Measurements from ENCODE around the gene DPP10. TPM values are rescaled to one million over a fixed set of nuclear protein-coding genes. Genes with fewer than 3 reads are reported as not detected.

Gene DPP10
- total RNA-seq, 2 experiments from 2014 or later, result not detected

- Mint-ChIP-seq H3K4me1 (peaks cover 4% of the 10 kb centered on the region), H3K36me3 (no peaks in the 10 kb centered on the region), H3K27ac (no peak overlapping the region), H3K9me3 (peaks cover 2% of the 10 kb centered on the region), H3K27me3 (peaks cover 20% of the 10 kb centered on the region), H3K4me3 (no peak overlapping the region)
- DNase-seq (peak; percentile 28), ATAC-seq (ENCODE audit: low read depth) (no peak)
- POLR2A ChIA-PET, result no interaction called here
Measured at GRCh38 chr2:115161771-115162493, 719.5 kb downstream of the DPP10 start.

GRCh38 chr2:115162494-115163293 lies 720.3 kb downstream of the DPP10 start:
- no peak for DNase-seq
- POLR2A ChIA-PET, result no interaction called here
- Mint-ChIP-seq H3K9me3 (peaks cover 2% of the 10 kb centered on the region), H3K36me3 (no peaks in the 10 kb centered on the region), H3K4me1 (peaks cover 4% of the 10 kb centered on the region), H3K27me3 (peaks cover 20% of the 10 kb centered on the region), H3K4me3 (no peak overlapping the region), H3K27ac (no peak overlapping the region)
- ATAC-seq (ENCODE audit: low read depth), result no peak

GRCh38 chr2:115163572-115163971 lies 721.1 kb downstream of the DPP10 start:
- Mint-ChIP-seq H3K4me1 (peaks cover 4% of the 10 kb centered on the region), H3K36me3 (no peaks in the 10 kb centered on the region), H3K4me3 (no peak overlapping the region), H3K9me3 (peaks cover 2% of the 10 kb centered on the region), H3K27me3 (peaks cover 20% of the 10 kb centered on the region), H3K27ac (no peak overlapping the region)
- ATAC-seq (ENCODE audit: low read depth) (no peak), DNase-seq (no peak)
- POLR2A ChIA-PET, result no interaction called here

GRCh38 chr2:115165529-115166109 lies 723.2 kb downstream of the DPP10 start:
- DNase-seq, result no peak
- Mint-ChIP-seq H3K4me1 (peaks cover 4% of the 10 kb centered on the region), H3K36me3 (no peaks in the 10 kb centered on the region), H3K27ac (no peak overlapping the region), H3K9me3 (peaks cover 2% of the 10 kb centered on the region), H3K4me3 (no peak overlapping the region), H3K27me3 (peaks cover 16% of the 10 kb centered on the region)
- no peak for ATAC-seq (ENCODE audit: low read depth)
- POLR2A ChIA-PET, result no interaction called here

DNA sequence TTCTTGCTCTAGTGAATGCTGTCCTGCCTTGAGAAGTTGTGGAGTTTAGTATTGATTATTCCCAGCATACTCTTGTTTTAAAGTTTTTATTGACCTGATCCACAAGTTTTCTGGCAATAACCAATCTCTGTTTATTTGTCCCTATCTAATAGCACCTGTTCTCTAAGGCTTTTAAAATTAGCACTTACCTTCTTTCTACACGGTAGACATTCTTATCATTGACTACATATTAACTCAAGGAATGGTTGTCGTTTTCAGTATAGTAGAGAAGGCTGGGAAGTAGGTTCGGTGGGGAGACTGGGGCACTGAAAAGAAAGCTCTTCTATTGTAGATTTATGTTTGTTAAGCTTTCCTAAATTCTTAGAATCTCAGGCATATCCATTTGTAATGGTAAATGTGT lies 726.0 kb downstream of the DPP10 start:
- POLR2A ChIA-PET, result no interaction called here
- H3K27ac Mint-ChIP-seq, result no peak overlapping the region
- H3K27me3 Mint-ChIP-seq, result peaks cover under 1% of the 10 kb centered on the region
- H3K4me1 Mint-ChIP-seq, result no peaks in the 10 kb centered on the region
- H3K9me3 Mint-ChIP-seq, result no peaks in the 10 kb centered on the region
- ATAC-seq (ENCODE audit: low read depth) (no peak), DNase-seq (no peak)
- H3K4me3 Mint-ChIP-seq, result no peak overlapping the region
- no peaks in the 10 kb centered on the region for H3K36me3 Mint-ChIP-seq

GRCh38 chr2:115169814-115170213 lies 727.4 kb downstream of the DPP10 start:
- H3K27me3 Mint-ChIP-seq, result no peaks in the 10 kb centered on the region
- H3K9me3 Mint-ChIP-seq, result no peaks in the 10 kb centered on the region
- no peak for DNase-seq
- no peak overlapping the region for H3K27ac Mint-ChIP-seq
- no peak for ATAC-seq (ENCODE audit: low read depth)
- POLR2A ChIA-PET, result no interaction called here
- no peaks in the 10 kb centered on the region for H3K4me1 Mint-ChIP-seq
- no peak overlapping the region for H3K4me3 Mint-ChIP-seq
- H3K36me3 Mint-ChIP-seq, result no peaks in the 10 kb centered on the region

DNA sequence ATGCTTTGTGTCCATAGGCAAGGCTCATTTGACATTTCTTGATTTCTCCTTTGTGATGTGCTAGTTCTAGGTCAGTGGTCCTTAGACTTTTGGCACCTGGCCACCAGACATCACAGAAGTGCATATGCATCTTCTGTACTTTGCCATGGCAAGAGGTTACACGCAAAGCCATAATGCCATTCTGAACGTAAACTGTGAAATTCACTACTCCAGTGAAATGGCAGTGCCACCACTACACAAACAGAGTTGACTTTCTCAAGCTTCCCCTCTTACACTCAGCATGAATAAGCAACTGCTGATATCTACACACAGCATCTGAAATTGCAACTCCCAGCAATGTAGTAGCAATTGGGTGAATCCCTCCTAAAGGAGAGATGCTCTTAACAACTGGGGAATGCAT lies 729.3 kb downstream of the DPP10 start:
- POLR2A ChIA-PET, result no interaction called here
- Mint-ChIP-seq H3K4me3 (no peak overlapping the region), H3K36me3 (no peaks in the 10 kb centered on the region), H3K4me1 (no peaks in the 10 kb centered on the region), H3K9me3 (no peaks in the 10 kb centered on the region), H3K27me3 (no peaks in the 10 kb centered on the region), H3K27ac (no peak overlapping the region)
- no peak for ATAC-seq (ENCODE audit: low read depth)
- no peak for DNase-seq

GRCh38 chr2:115174651-115175050 lies 732.2 kb downstream of the DPP10 start:
- H3K4me1 Mint-ChIP-seq, result no peaks in the 10 kb centered on the region
- no peak overlapping the region for H3K27ac Mint-ChIP-seq
- POLR2A ChIA-PET, result no interaction called here
- ATAC-seq (ENCODE audit: low read depth) (no peak), DNase-seq (no peak)
- H3K36me3 Mint-ChIP-seq, result no peaks in the 10 kb centered on the region
- no peaks in the 10 kb centered on the region for H3K27me3 Mint-ChIP-seq
- H3K9me3 Mint-ChIP-seq, result no peaks in the 10 kb centered on the region
- no peak overlapping the region for H3K4me3 Mint-ChIP-seq

DNA sequence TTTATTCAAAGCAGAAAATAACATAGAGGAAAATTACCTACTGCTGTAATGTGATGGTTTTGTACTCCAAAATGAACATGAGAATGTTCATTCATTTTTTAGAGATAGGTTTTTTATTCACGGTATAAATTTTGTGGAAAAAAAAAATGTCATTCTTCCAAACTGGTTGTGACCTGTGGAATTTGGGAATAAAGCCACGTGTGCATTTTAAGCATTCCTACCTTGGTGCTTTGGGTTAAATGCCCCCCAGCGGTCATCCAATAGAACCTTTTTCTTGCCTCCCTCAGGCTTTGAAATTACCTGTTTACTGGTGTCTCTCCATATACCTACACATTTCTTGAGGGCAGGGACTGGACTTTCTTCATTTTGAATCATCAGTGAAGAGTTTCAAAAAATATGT lies 740.7 kb downstream of the DPP10 start:
- no peaks in the 10 kb centered on the region for H3K27me3 Mint-ChIP-seq
- H3K4me1 Mint-ChIP-seq, result no peaks in the 10 kb centered on the region
- no peak for ATAC-seq (ENCODE audit: low read depth)
- no peaks in the 10 kb centered on the region for H3K36me3 Mint-ChIP-seq
- no peak for DNase-seq
- no peak overlapping the region for H3K27ac Mint-ChIP-seq
- H3K4me3 Mint-ChIP-seq, result no peak overlapping the region
- POLR2A ChIA-PET, result no interaction called here
- peaks cover 5% of the 10 kb centered on the region for H3K9me3 Mint-ChIP-seq

- H3K4me1 Mint-ChIP-seq, result no peaks in the 10 kb centered on the region
- DNase-seq (no peak), ATAC-seq (ENCODE audit: low read depth) (no peak)
- no peaks in the 10 kb centered on the region for H3K36me3 Mint-ChIP-seq
- POLR2A ChIA-PET, result no interaction called here
- H3K4me3 Mint-ChIP-seq, result no peak overlapping the region
- H3K27ac Mint-ChIP-seq, result no peak overlapping the region
- H3K9me3 Mint-ChIP-seq, result peaks cover 13% of the 10 kb centered on the region
- peaks cover 1% of the 10 kb centered on the region for H3K27me3 Mint-ChIP-seq
Measured at GRCh38 chr2:115190459-115190858, 748.0 kb downstream of the DPP10 start.

DNA sequence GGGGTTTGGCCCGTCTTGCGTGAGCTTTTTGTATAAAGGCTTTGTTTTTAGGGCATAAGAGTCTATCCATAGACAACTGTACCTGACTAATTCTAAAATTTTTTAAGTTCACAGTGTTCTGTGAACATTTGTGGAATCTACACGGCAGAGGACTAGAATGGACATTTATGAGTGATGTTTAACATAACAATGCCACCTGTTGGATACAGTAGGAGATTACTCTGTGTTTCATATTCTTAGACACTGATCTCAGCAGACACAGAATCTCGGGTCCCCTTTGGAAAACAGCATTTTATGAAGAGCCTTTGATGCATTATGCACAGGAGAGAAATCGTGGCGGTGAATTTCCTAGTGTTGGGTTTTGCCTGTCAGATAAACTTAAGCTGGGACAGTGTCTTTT lies 752.2 kb downstream of the DPP10 start:
- no peaks in the 10 kb centered on the region for H3K4me1 Mint-ChIP-seq

GRCh38 chr2:115196587-115196986 lies 754.1 kb downstream of the DPP10 start:
- Mint-ChIP-seq H3K27ac (no peak overlapping the region), H3K9me3 (no peaks in the 10 kb centered on the region), H3K4me3 (no peak overlapping the region), H3K4me1 (no peaks in the 10 kb centered on the region), H3K36me3 (no peaks in the 10 kb centered on the region), H3K27me3 (no peaks in the 10 kb centered on the region)
- DNase-seq, result no peak
- no peak for ATAC-seq (ENCODE audit: low read depth)
- POLR2A ChIA-PET, result no interaction called here

More for the DNA sequence above, 752.2 kb downstream of the DPP10 start:
- peaks cover 1% of the 10 kb centered on the region for H3K27me3 Mint-ChIP-seq
- H3K4me3 Mint-ChIP-seq, result no peak overlapping the region
- H3K36me3 Mint-ChIP-seq, result no peaks in the 10 kb centered on the region
- ATAC-seq (ENCODE audit: low read depth), result no peak
- no peak overlapping the region for H3K27ac Mint-ChIP-seq
- POLR2A ChIA-PET, result no interaction called here
- H3K9me3 Mint-ChIP-seq, result peaks cover 8% of the 10 kb centered on the region
- DNase-seq, result no peak

- Mint-ChIP-seq H3K36me3 (no peaks in the 10 kb centered on the region), H3K4me3 (no peak overlapping the region), H3K27me3 (no peaks in the 10 kb centered on the region), H3K4me1 (no peaks in the 10 kb centered on the region), H3K27ac (no peak overlapping the region), H3K9me3 (no peaks in the 10 kb centered on the region)
- DNase-seq (no peak), ATAC-seq (ENCODE audit: low read depth) (no peak)
- POLR2A ChIA-PET, result no interaction called here
Measured at GRCh38 chr2:115199966-115200365, 757.5 kb downstream of the DPP10 start.

DNA sequence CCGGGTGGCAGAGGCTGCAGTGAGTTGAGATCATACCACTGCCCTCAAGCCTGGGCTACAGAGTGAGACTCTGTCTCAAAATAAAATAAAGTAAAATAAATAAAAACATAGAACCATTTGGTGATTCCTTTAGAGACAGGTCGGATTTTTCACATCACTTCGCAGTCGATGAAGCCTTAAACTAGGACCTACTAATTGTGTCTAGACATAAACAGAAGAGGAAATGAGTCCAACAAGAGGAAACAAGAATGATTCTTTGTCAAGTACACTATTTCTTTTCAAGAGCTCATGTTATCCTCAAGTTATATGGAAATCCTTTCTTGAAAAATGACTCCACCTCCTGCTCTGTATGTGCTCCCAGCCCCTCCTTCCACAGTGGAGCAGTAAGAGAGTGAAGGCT lies 758.9 kb downstream of the DPP10 start:
- ATAC-seq (ENCODE audit: low read depth) (no peak), DNase-seq (no peak)
- no peak overlapping the region for H3K4me3 Mint-ChIP-seq
- no peaks in the 10 kb centered on the region for H3K4me1 Mint-ChIP-seq
- no peaks in the 10 kb centered on the region for H3K27me3 Mint-ChIP-seq
- H3K27ac Mint-ChIP-seq, result no peak overlapping the region
- POLR2A ChIA-PET, result no interaction called here
- no peaks in the 10 kb centered on the region for H3K36me3 Mint-ChIP-seq
- H3K9me3 Mint-ChIP-seq, result no peaks in the 10 kb centered on the region

Data from activated naive CD8-positive, alpha-beta T cell treated with anti-CD3 and anti-CD28 coated beads, Interleukin-2, amount 10 ng/mL, durations not matched to agents 7 days and 5 days (primary cell).